Esophagus squamous epithelium (tissue), 4 donors: Measurements from ENCODE around the gene ZNF384.

ENCODE experiments used
- POLR2A ChIP-seq, 4 donors: fragments of 450-650 bp; IDR thresholded peaks; one replicate each; pipeline ENCODE4 v1.6.1; 2017; ENCODE audit warnings: antibody characterized with exemption in 4 of 4, mild to moderate bottlenecking in 4 of 4, moderate library complexity in 3 of 4
- TF ChIP-seq, protein P1 (sequence below), 6 experiments: fragments of 450-650 bp in 4 of 6; fragments of 200-600 bp in 2 of 6; sonication (generic) in 2 of 6; IDR thresholded peaks; one replicate each; pipeline ENCODE4 v1.5.1; 2016 to 2019; ENCODE audit warnings: antibody characterized with exemption in 6 of 6, mild to moderate bottlenecking in 4 of 6, moderate library complexity in 4 of 6

DNA sequence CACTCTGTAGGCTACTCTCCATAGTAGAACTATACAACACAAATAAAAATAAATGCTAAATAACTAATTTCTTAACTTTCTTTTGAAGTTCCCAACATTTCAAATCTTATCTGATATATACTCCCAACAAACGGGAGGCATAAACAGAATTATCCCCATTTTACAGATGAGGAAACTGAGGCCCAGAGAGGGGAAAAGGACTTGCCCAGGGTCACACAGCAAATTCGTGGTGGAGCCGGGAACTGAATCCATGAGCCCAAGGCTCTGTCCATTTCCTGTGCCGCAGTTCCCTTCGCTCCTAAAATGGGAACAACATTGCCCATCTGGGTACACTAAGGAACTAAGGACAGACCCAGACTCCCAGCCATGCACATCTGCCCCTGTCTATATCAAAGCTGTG lies 12.2 kb downstream of the ZNF384 start:
- TF ChIP-seq, protein P1, sequence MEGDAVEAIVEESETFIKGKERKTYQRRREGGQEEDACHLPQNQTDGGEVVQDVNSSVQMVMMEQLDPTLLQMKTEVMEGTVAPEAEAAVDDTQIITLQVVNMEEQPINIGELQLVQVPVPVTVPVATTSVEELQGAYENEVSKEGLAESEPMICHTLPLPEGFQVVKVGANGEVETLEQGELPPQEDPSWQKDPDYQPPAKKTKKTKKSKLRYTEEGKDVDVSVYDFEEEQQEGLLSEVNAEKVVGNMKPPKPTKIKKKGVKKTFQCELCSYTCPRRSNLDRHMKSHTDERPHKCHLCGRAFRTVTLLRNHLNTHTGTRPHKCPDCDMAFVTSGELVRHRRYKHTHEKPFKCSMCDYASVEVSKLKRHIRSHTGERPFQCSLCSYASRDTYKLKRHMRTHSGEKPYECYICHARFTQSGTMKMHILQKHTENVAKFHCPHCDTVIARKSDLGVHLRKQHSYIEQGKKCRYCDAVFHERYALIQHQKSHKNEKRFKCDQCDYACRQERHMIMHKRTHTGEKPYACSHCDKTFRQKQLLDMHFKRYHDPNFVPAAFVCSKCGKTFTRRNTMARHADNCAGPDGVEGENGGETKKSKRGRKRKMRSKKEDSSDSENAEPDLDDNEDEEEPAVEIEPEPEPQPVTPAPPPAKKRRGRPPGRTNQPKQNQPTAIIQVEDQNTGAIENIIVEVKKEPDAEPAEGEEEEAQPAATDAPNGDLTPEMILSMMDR (IDR thresholded peaks at IDR 0.05) = no peak
- no peak for TF ChIP-seq POLR2A (IDR thresholded peaks at IDR 0.05)
